Stimulated activated CD8-positive, alpha-beta memory T cell treated with anti-CD3 and anti-CD28 coated beads, Interleukin-15, amount 100 ng/mL, for 1 hour (primary cell): ENCODE measurements around the gene NLRP6.
"Not testable (repeated sequence)": the region's sequence is repeated elsewhere in the genome, so short reads cannot be mapped to it uniquely, and the experiment has no call there.

Experiments
- DNase-seq: peaks from one replicate; pipeline ENCODE4 v3.0.0-alpha.2; 2020; ENCODE audit warnings: low read depth

Gene NLRP6

GRCh38 chr11:256952-257737, 21.1 kb upstream of the NLRP6 start:
- DNase-seq = no peak

GRCh38 chr11:257766-258493, 20.3 kb upstream of the NLRP6 start:
- DNase-seq = no peak

GRCh38 chr11:259413-259812, 18.8 kb upstream of the NLRP6 start:
- DNase-seq = no peak

GRCh38 chr11:261624-262023, 16.6 kb upstream of the NLRP6 start:
- DNase-seq = no peak

- DNase-seq = no peak
These were observed 11.3 kb upstream of the NLRP6 start for GRCh38 chr11:266676-267439.

GRCh38 chr11:267491-267994, 10.7 kb upstream of the NLRP6 start:
- DNase-seq = no peak

- not testable (repeated sequence) for DNase-seq
These were observed 9.5 kb upstream of the NLRP6 start for GRCh38 chr11:268716-269145.

GRCh38 chr11:269146-269890, 8.9 kb upstream of the NLRP6 start:
- DNase-seq = no peak

- no peak for DNase-seq
These were observed 7.5 kb upstream of the NLRP6 start for GRCh38 chr11:270451-271318.

- DNase-seq = no peak
These were observed 6.9 kb upstream of the NLRP6 start for GRCh38 chr11:271319-271715.

- no peak for DNase-seq
These were observed 5.8 kb upstream of the NLRP6 start for GRCh38 chr11:272195-272930.

- no peak for DNase-seq
These were observed 5.3 kb upstream of the NLRP6 start for GRCh38 chr11:272931-273198.

- DNase-seq = no peak
These were observed 2.0 kb upstream of the NLRP6 start for GRCh38 chr11:276219-276618.

- DNase-seq = no peak
These were observed 1.1 kb downstream of the NLRP6 start for GRCh38 chr11:279040-279965.

- no peak for DNase-seq
These were observed 1.9 kb downstream of the NLRP6 start for GRCh38 chr11:279966-280705.

- DNase-seq = no peak
These were observed 2.7 kb downstream of the NLRP6 start for GRCh38 chr11:280706-281485.

GRCh38 chr11:281486-282161, 3.4 kb downstream of the NLRP6 start:
- DNase-seq = no peak
